Stimulated activated CD4-positive, alpha-beta T cell treated with anti-CD3 and anti-CD28 coated beads, Interleukin-15, amount 100 ng/mL, for 48 hours (primary cell): ENCODE data around the gene TMEM135.
"Not testable (repeated sequence)": the region's sequence is repeated elsewhere in the genome, so short reads cannot be mapped to it uniquely, and the experiment has no call there.

ENCODE experiments used
- DNase-seq, 2 donors: peaks; one replicate each; pipeline ENCODE4 v3.0.0-alpha.2; 2020; ENCODE audit warnings: low read depth in 2 of 2

Gene TMEM135

DNA sequence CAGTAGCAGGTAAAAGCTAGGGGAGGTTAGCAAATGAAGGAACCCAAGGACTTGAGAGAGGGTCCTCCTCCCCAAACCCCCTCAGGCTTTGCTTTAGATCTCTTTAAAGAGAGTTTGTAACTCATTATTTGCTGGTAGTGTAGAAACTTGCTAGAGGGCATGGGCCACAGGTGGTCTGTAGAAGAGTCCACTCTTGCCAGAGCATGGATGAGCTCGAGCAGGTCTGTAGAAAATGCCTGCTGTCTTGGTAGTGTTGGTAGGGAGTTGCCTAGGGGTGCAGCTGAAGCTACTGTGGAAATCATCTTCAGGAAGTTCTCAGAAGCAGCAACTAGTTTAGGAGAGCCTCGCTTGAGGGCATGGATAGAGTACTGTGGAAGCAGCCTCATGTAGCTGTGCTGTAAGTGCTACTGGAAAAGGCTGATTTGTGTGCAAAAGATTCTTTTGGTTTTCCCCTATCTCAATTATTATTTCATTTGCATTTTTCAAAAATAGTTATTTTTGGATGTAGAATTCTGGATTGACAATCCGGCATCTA is 104.3 kb downstream of the TMEM135 start:
- no peak for DNase-seq

DNA sequence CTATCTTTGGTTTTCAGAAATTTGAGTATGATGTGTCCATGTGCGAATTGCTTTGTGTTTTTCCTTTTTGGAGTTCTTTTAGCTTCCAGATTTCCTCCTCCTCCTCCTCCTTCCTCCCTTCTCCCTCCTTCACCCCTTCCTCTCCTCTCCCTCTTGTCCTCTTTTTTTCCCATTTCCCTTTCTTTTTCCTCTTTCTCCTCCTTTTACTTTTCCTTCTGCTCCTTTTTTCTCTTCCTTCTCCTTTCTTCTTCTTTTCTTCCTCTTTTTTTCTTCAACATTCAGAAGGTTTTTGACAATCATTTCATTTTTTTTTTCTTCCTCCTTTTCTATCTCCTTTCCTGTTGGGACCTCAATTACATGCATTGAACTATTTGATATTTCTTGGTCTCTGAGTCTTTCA is 104.9 kb downstream of the TMEM135 start:
- DNase-seq: no peak

DNA sequence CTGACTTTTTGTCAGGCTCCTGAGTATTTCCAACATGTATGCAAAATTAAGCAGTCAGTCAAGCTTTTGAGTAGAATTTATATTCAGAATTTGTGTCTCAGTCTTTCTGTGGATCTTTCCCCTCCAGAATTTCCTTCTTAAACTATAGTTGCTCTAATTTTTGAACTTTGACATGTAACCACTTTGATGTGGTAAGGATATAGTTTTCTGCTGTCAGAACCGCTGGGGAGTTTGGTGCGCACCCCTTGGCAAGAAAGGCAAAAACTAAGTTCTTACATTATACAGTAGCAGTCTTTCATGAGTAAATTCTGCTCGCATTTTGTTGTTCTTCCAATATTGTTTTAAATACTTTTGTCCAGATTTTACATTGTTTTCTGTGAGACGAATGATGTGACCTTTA is 105.9 kb downstream of the TMEM135 start:
- DNase-seq: no peak

DNA sequence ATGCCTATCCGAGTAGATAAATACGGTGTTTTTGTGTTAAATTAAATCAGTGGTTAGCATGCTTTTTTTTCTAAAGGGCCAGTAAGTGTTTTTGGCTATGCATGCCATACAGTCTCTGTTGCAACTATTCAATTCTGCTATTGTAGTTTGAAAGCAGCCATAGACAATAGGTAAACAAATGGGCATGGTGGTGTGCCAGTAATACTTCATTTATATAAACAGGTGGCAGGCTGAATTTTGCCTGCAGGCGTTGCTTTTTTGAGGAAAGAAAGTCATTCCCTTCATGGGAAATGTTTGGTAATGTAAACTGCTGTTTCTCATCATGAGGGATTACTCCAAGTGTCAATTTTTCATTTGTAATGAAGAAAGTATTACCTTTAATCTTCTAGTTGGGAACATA is 106.5 kb downstream of the TMEM135 start:
- no peak for DNase-seq

DNA sequence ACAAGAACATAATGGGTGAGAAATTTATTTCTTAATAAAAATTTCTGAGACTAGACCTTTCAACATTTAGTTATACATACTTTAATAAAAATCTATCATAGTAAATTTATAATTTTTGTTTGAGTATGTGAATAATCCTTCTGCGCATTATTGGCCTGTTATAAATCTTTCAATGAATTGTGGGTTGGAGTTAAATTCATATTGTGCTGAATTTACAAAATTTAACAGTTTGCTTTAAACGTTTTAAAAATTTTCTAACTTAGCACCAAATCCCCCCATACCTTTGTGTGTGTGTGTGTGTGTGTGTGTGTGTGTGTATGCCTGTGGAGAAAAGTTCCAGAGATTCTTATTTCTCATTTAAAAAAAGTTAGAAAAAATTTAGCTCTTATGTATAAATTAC is 111.0 kb downstream of the TMEM135 start:
- no peak for DNase-seq

DNA sequence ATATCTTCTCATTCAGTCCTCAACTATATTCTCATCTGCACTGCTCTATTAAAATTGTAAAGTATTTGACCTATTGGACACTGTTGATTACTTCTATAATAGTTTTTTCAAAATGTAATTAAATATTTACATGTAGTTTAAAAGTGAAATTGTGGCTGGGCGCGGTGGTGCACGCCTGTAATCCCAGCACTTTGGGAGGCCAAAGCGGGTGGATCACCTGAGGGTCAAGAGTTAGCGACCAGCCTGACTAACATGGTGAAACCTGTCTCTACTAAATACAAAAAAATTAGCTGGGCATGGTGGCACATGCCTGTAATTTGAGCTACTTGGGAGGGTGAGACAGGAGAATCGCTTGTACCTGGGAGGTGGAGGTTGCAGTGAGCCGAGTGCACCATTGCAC is 112.0 kb downstream of the TMEM135 start:
- DNase-seq: not testable (repeated sequence)

DNA sequence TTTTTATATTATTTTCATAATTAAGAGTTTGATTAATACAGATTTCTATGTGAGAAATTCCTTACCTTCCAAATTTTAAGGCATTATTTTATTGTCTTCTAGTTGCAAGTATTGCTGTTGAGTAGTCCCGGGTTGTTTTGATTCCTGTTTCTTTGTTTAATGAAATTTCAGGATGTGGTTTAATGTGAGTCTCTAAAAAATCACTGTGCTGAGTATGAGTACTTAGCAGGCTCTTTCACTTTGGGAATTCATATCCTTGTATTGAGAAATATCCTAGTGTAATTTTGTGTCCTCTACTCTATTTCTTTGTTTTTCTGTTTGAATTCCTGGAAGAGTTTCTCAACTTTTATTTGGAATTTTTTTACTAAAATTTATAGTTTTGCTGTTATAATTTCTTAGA is 113.2 kb downstream of the TMEM135 start:
- DNase-seq: no peak

DNA sequence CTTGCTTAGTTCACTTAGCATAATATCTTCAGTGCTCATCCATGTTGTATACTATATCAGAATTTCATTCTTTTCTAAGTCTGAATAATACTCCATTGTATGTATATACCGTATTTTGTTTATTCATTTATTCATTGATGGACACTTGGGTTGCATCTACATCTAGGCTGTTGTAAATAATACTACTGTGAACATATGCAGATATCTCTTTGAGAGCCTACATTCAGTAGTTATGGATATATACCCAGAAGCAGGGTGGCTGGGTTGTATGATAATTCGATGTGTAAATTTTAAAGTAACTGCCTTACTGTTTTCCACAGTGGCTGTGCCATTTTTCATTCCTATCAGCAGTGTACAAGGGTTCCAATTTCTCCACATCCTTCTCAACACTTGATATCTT is 116.5 kb downstream of the TMEM135 start:
- no peak for DNase-seq

DNA sequence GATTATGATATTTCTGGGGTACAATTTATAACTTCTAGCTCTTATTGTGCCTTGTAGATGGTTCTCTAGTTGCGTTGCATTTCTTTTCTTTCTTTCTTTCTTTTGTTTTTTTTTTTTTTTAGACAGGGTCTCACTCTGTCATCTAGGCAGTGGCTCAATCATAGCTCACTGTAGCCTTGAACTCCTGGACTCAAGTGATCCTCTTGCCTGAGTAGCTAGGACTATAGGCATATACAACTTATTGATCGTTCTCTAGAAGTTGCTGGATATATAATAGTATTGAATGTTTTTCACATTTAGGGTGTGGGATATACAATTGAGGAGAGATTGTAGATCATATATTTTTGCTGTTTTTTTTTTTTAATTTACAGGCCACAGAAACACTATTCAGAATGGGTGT is 119.2 kb downstream of the TMEM135 start:
- DNase-seq: no peak

DNA sequence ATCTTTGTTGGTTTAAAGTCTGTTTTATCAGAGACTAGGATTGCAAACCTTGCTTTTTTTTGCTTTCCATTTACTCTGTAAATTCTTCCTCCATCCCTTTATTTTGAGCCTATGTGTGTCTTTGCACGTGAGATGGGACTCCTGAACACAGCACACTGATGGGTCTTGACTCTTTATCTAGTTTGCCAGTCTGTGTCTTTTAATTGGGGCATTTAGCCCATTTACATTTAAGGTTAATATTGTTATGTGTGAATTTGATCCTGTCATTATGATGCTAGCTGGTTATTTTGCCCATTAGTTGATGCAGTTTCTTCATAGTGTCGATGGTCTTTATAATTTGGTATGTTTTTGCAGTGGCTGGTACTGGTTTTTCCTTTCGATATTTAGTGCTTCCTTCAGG is 131.3 kb downstream of the TMEM135 start:
- DNase-seq: not testable (repeated sequence)

DNA sequence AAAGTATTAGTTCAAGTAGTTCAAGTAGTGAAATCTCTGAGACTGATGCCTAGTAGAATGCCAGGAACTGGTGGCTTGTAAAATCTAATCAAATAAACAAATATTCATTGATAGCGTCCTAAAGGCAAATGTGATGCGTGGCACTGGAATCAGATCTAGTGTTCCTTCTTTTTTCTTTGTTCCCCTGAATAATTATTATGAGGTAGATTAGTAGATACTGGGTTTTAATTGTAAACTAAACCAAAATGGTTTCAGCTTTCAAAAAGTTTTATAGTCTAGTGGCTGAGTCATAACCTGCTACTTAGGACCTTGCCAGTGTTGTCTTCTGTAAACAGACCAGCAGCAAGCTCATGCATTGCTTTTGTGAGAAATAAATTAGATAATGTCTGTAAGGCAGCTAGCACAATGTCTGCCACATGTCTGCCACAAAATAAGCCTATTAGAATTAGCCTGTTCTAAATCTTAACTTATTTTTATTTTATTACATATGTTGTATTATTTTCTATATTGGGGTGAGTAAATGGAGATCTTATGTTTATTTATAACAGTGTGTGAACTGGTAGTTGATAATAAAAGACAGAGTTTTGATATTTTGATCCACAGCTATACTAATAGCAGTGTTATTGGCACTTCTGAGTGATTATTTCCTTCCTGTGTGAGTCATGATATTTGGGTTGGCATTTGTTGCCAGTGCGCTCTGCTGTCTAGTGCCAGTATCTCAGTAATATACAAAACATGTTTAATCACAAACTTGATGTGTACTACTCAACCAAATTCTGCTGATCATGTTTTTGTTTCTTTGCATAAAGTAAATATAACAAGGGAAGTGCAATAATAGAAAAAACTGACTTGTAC is 135.7 kb downstream of the TMEM135 start:
- no peak for DNase-seq

DNA sequence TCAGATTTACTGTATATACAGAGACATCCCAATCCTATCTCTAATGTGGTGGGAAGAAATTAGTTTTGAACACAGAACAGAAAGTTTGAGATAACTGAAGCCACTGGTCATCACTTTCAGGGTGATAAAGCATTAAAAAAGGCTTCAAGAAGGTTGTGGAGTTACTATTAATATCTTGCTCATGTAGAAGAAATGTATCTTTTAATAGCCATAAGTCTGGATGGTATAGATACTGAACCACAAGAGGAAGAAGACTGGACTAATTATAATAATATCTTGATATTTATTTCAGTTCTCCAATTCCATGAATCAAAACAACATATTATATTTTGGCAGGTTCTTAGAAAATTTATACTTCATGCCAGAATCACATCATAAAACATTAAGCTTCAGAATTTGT is 137.1 kb downstream of the TMEM135 start:
- no peak for DNase-seq

DNA sequence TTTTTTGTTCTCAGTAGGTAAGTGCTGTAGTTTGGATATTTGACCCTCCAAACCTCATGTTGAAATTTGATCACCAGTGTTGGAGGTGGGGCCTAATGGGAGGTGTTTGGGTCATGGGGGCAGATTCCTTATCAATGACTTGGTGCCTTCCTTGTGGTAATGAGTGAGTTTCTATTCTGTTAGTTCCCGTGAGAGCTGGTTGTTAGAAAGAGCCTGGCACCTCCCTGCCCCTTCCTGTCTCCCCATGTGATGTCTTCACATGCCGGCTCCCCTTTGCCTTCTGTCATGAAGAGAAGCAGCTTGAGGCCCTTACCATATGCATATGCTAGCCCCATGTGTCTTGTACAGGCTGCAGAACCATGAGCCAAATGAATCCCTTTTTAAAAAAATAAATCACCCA is 138.3 kb downstream of the TMEM135 start:
- DNase-seq: no peak

DNA sequence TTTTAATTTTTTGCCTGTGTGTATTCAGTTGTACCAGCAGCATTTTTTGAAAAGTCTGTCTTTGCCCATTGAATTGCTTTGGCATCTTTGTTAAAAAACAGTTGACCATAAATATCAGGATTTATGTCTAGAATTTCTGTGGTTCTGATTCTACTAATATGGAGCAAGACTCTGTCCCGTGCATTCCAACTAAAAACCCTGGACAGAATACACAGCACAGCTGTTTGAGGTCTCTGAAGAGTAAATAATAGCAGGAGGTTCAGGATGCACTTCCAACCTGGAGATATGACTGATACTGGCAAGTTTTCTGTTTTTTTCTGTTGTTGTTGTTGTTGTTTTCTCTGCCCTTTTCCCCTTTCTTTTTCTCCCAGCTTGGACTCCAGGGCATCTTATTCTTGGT is 141.9 kb downstream of the TMEM135 start:
- DNase-seq: no peak

DNA sequence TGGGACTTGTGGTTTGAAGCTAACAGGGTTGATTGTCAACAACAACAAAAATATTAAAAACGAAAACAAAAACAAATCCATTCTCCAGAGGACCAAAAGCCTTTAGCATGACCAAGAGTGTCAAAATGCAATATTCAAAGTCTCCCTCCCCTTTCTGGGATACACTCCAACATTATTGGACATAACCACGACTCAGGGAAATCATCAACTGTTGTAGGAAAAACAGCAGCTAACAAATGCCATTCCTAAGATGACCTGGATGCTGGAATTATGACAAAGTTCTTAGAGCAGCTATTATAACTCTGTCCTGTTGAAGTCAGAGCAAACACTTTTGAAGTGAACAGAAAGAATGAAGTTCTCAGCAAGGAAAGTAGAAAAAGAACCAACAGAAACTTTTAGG is 143.0 kb downstream of the TMEM135 start:
- no peak for DNase-seq

DNA sequence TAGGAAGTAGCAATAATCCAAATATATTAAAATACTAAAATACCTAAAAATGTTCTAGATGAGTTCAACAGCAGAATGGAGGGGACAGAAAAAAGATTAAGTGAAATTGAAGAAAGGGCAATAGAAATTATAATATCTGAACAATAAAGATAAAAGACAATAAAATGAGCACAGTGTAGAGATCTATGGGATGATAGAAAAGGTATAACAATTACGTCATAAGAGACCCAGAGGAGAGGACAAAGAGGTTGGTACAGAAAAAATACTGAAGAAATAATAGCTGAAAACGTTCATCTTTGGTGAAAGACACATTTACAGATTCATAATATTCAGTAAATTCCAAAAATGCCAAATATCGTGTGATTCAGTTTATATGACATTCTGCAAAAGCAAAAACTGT is 143.4 kb downstream of the TMEM135 start:
- no peak for DNase-seq

DNA sequence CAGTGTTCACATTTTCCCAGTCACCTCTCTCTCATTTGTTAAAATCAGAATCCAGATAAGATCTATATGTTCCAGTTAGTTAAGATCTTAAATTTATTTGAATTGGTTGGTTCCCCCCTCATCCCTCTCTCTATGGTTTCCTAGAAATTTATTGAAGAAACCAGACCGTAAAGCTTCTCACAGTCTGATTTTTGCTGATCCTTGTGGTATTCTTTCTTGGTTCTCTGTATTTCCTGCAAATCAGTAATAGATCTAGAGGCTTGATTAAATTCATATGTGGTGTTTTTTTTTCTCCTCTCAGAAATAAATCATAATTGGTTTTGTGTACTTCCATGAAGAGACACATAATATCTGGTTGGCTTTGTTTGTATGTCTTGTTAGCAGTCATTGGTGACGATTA is 147.5 kb downstream of the TMEM135 start:
- no peak for DNase-seq

DNA sequence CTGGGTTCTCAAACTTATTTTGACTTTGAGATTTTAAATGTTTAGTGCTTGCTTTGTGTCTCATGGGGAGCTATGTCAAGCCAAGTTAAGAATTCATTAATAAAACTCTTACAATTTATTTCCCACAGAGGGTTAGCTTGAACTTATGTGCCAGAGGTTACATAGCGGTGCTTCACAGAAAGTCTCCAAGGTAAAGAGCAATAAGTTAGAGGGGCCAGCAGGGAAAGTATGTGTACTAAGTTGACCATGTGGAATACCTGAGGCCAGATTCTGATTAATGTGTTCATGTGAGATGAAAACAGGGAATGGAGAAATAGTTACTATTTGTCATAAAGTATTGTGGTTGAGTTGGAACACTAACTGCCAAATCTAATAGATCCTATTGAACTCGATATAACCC is 149.3 kb downstream of the TMEM135 start:
- no peak for DNase-seq

DNA sequence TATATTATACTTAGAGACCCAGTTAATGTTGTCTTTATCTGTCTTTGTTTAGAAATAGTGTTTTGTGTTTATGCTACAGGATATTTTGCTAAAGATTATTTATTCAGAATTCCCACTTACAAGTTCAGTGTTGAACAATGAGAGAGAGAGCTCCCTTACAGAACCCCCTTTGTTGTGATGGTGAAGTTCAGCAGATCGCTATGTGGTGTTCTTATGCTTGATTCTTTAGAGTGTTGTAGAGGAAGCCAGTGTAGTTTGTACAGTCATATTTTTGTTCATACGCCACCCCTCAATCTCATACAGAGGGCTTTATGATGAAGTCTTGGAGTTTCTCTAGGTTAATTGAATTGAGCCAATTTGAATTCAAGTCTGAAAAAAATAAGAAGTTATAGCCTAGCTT is 150.2 kb downstream of the TMEM135 start:
- no peak for DNase-seq

DNA sequence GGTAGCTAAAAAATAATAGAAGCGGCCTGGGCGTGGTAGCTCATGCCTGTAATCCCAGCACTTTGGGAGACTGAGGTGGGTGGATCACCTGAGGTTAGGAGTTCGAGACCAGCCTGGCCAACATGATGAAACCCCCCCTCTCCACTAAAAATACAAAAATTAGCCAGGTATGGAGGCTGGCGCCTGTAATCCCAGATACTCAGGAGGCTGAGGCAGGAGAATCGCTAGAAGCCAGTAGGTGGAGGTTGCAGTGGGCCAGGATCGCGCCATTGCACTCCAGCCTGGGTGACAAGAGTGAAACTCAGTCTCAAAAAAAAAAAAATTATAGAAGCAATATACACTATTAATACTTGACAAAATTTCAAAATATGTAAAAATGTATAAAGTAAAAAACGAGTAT is 150.7 kb downstream of the TMEM135 start:
- not testable (repeated sequence) for DNase-seq

DNA sequence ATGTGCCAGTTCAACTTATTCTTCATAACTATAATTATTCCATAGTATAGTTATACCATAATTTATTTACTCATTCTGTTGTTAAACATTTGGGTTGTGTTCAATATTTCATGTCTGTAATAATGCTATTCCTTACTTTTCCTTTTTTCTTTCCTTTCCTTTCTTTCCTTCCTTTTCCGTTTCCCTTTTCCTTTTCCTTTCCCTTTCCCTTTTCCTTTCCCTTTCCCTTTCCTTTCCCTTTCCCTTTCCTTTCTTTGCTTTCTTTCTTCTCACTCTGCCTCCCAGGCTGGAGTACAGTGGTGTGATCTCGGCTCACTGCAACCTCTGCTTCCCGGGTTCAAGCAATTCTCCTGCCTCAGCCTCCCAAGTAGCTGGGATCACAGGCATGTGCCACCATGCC is 151.2 kb downstream of the TMEM135 start:
- not testable (repeated sequence) for DNase-seq

DNA sequence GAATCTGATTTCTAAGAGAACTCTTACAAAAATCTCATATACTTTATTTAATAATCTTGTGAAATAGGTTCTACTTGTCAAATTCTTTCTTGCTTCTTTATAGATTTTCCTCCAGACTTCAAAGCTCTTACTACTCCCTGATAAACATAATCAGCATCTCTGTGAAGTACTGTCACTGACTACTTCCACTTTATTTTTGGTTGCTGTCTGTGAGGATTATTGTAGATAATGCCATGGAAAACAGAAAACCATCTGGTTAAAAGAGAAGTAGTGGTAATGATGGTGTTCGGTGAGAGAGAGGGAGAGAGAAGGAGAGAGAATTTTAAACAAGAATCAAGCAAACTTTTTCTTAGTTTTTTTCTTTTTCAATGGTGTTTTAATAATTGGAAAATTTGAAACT is 152.3 kb downstream of the TMEM135 start:
- no peak for DNase-seq

DNA sequence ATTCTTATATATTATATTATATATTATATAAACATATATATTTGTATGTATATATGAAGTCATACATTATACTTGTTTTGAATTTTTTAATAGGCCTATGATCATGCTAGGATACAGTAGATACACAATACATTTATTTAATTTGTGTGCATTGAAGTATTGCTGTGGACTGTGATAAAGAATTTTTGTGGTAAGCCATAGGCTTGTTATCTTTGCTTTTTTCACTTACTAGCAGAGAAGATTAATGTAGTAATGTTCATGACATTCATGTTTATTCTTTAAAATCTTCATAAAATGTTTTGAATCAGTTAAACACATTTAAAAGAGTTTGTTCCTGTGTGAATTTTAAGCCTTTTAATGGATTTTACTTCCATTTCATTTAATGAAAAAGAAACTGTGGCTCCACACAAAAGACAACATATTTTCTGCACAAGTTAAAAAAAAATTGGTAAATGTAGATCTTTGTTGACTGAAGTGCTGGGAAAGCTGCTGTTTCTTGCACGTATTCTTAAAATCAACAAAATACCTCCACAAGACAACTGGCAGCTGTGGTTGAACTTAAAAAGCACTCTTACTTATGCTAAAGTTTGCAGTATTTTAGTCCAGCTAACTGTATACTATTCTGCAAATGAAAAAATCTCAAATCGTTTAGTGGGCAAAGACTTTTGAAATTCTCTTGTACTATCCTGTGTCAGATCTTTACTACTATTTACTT is 156.2 kb downstream of the TMEM135 start:
- DNase-seq: no peak
